Heart left ventricle (tissue), 16 donors: ENCODE measurements around the gene PPRC1. TPM values are rescaled to one million over a fixed set of nuclear protein-coding genes. Genes with fewer than 3 reads are reported as not detected.

Experiments used
- ATAC-seq, 4 donors: fragments of 200-7000 bp; cut with Tn5 transposase; one replicate each; pipeline ENCODE4 v1.9.1; 2020 to 2022; ENCODE audit warnings: moderate library complexity in 4 of 4, mild to moderate bottlenecking in 3 of 4, moderate number of reproducible peaks in 1 of 4
- DNase-seq, 5 donors: peaks; one replicate each; pipeline ENCODE4 v3.0.0-alpha.2; 2020
- H3K27ac ChIP-seq, 12 donors: fragments of 200-600 bp; sonication (generic) in 4 of 12; one replicate each; pipeline versions ENCODE4 v1.5.0 to v1.8.0; 2016 to 2022; ENCODE audit warnings: mild to moderate bottlenecking in 2 of 12
- H3K27me3 ChIP-seq, 9 donors: fragments of 200-600 bp; sonication (generic) in 2 of 9; one replicate each; pipeline versions ENCODE4 v1.5.1 to v1.8.0; 2016 to 2022; ENCODE audit warnings: mild to moderate bottlenecking in 3 of 9
- H3K36me3 ChIP-seq, 9 donors: fragments of 200-600 bp; sonication (generic) in 2 of 9; one replicate each; pipeline versions ENCODE4 v1.5.0 to v1.8.0; 2018 to 2022; ENCODE audit warnings: mild to moderate bottlenecking in 2 of 9
- H3K4me1 ChIP-seq, 12 donors: fragments of 200-600 bp; sonication (generic) in 4 of 12; one replicate each; pipeline versions ENCODE4 v1.5.0 to v1.8.0; 2016 to 2022; ENCODE audit warnings: mild to moderate bottlenecking in 3 of 12
- H3K4me3 ChIP-seq, 12 donors: fragments of 200-600 bp; sonication (generic) in 4 of 12; one replicate each; pipeline versions ENCODE4 v1.5.0 to v1.8.0; 2017 to 2022; ENCODE audit warnings: mild to moderate bottlenecking in 9 of 12, moderate library complexity in 4 of 12
- H3K9me3 ChIP-seq, 12 donors: fragments of 200-600 bp; sonication (generic) in 4 of 12; one replicate each; pipeline versions ENCODE4 v1.5.0 to v1.8.0; 2016 to 2022; ENCODE audit warnings: mild to moderate bottlenecking in 1 of 12
- POLR2A ChIP-seq, 2 donors: fragments of 450-650 bp; IDR thresholded peaks; one replicate each; pipeline ENCODE4 v1.6.1; 2017; ENCODE audit warnings: antibody characterized with exemption in 2 of 2, mild to moderate bottlenecking in 2 of 2, moderate library complexity in 2 of 2
- WGBS, 4 donors: extraction: QIAGEN DNeasy Blood & Tissue Kit in 2 of 4; methylation state at CpG; one replicate each; pipeline versions ENCODE4 v1.1.5 to v1.1.7; 2013 to 2018; 5-methylcytosine and 5-hydroxymethylcytosine counted together
- intact Hi-C, 10 donors: fragments of 100-400 bp; cut with DNase I; formaldehyde crosslinking; loops; one replicate each; pipeline versions ENCODE4 v1.11.1 to v1.14.2; 2022
- polyA plus RNA-seq, 2 donors: library from polyadenylated mRNA; stranded (reverse); fragments of 200-250 nt; gene quantifications; one replicate each; pipeline ENCODE4 v1.2.3, GENCODE V29; 2013
- total RNA-seq, 9 donors: library from RNA; depleted of rRNA in 2 of 9; stranded (reverse); fragments of >200 nt in 2 of 9; fragmentation: NEBNext Ultra II Directional in 3 of 9; extraction: Animal tissue kit (Norgen Biotek cat#: 25700) in 3 of 9; gene quantifications; one replicate each; pipeline versions ENCODE4 v1.1.0 to v1.2.4, GENCODE V29; 2016 to 2023
- TF ChIP-seq, protein P1 (sequence below), 12 donors: fragments of 200-600 bp; sonication (generic) in 4 of 12; IDR thresholded peaks; one replicate each; pipeline versions ENCODE4 v1.5.0 to v1.8.0; 2018 to 2022; ENCODE audit warnings: antibody characterized with exemption in 12 of 12, mild to moderate bottlenecking in 5 of 12
- donor health status: ischemic (EF 13 %, LVEDD 7.1; RV severe dilation, severe dysfunction).
- donor health status: healthy with polysubstance abuse.
- donor health status: DM: no; HTN: yes; CAD: no.
- donor health status: DM: no; HTN: no; CAD: no.
- donor health status: ischemic (EF 25% LVEDD 6.9; RV normal size, moderate dysfunction).
- donor health status: ischemic (EF 25% LVEDD 5.7; RV mildly dilated, moderate dysfunction).
- donor health status: healthy.
- donor health status: DM: yes; HTN: yes; CAD: no.
- donor health status: ischemic (EF 35%, LVEDD 5.7; RV mildly dilated, moderate dysfunction).
- donor health status: nonischemic (EF 11% LVEDD 7.7; RV severe dilation, severe dysfunction).
- donor health status: DM: yes; HTN: yes; CAD: no.
- donor health status: PGD.
- donor health status: ischemic (EF 29% LVEDD 5.4; RV normal size, mild dysfunction).
- donor health status: nonischemic (EF 23%, LVEDD 6.1; RV moderate dilation, normal function).

Gene PPRC1
- total and polyA plus RNA-seq, 11 donors: 10.0 to 21.5 (median 14.9) TPM

- no peaks in the 10 kb centered on the region for H3K9me3 ChIP-seq
- intact Hi-C loops: no loop called here
- DNase-seq (no peak), ATAC-seq (no peak)
- no peak overlapping the region for H3K4me3 ChIP-seq
- H3K36me3 ChIP-seq: no peaks in the 10 kb centered on the region
- TF ChIP-seq, protein P1, sequence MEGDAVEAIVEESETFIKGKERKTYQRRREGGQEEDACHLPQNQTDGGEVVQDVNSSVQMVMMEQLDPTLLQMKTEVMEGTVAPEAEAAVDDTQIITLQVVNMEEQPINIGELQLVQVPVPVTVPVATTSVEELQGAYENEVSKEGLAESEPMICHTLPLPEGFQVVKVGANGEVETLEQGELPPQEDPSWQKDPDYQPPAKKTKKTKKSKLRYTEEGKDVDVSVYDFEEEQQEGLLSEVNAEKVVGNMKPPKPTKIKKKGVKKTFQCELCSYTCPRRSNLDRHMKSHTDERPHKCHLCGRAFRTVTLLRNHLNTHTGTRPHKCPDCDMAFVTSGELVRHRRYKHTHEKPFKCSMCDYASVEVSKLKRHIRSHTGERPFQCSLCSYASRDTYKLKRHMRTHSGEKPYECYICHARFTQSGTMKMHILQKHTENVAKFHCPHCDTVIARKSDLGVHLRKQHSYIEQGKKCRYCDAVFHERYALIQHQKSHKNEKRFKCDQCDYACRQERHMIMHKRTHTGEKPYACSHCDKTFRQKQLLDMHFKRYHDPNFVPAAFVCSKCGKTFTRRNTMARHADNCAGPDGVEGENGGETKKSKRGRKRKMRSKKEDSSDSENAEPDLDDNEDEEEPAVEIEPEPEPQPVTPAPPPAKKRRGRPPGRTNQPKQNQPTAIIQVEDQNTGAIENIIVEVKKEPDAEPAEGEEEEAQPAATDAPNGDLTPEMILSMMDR (IDR thresholded peaks at IDR 0.05): no peak
- TF ChIP-seq POLR2A (IDR thresholded peaks at IDR 0.05): no peak
- no peaks in the 10 kb centered on the region for H3K27me3 ChIP-seq
- peaks cover 0 to 8% (median 0%) of the 10 kb centered on the region in 12 donors for H3K4me1 ChIP-seq
- WGBS, 4 donors: 94 to 96% (median 95%) methylated on average over 8 of the region's 8 CpGs
- H3K27ac ChIP-seq: no peak overlapping the region
These were observed 46.6 kb upstream of the PPRC1 start for GRCh38 chr10:102086196-102086595.

- 19 to 39% (median 24%) methylated on average over 2 of the region's 2 CpGs for WGBS, 4 donors
- Histone ChIP-seq H3K36me3 (no peaks in the 10 kb centered on the region), H3K4me1 (peaks cover 0 to 8% (median 0%) of the 10 kb centered on the region in 12 donors), H3K9me3 (no peaks in the 10 kb centered on the region), H3K27me3 (no peaks in the 10 kb centered on the region), H3K4me3 (no peak overlapping the region), H3K27ac (no peak overlapping the region)
- DNase-seq (no peak), ATAC-seq (no peak)
- intact Hi-C loops: no loop called here
- TF ChIP-seq, protein P1 (IDR thresholded peaks at IDR 0.05): no peak
- TF ChIP-seq POLR2A (IDR thresholded peaks at IDR 0.05): no peak
These were observed 42.1 kb upstream of the PPRC1 start for GRCh38 chr10:102090772-102091171.

DNA sequence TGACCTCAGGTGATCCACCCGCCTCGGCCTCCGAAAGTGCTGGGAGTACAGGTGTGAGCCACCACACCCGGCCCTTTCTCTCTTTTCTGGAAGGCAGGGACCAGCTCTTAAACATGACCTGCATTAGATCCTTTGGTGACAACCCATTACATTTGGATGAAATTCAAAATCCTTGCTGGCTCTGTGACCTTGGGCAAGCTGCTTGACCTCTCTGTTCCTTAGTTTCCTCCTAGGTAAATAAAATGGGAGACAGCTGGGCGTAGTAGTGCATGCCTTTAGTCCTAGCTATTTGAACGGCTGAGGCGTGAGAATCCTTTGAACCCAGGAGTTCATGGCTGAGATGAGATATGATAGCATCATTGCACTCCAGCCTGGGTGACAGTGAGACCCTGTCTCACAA lies 36.4 kb upstream of the PPRC1 start:
- Histone ChIP-seq H3K9me3 (no peaks in the 10 kb centered on the region), H3K4me3 (no peak overlapping the region), H3K27ac (no peak overlapping the region), H3K36me3 (peaks cover 0 to 14% (median 0%) of the 10 kb centered on the region in 9 donors), H3K27me3 (no peaks in the 10 kb centered on the region), H3K4me1 (no peaks in the 10 kb centered on the region)
- ATAC-seq: no peak
- 95 to 99% (median 96%) methylated on average over 7 of the region's 7 CpGs for WGBS, 4 donors
- intact Hi-C loops: no loop called here
- TF ChIP-seq POLR2A (IDR thresholded peaks at IDR 0.05): no peak
- TF ChIP-seq, protein P1 (IDR thresholded peaks at IDR 0.05): no peak
- DNase-seq: no peak

- Histone ChIP-seq H3K36me3 (peaks cover 0 to 23% (median 6%) of the 10 kb centered on the region in 9 donors), H3K27ac (no peak overlapping the region), H3K9me3 (no peaks in the 10 kb centered on the region), H3K4me1 (no peaks in the 10 kb centered on the region), H3K4me3 (no peak overlapping the region), H3K27me3 (no peaks in the 10 kb centered on the region)
- DNase-seq (no peak), ATAC-seq (no peak)
- 88 to 93% (median 92%) methylated on average over 5 of the region's 5 CpGs for WGBS, 4 donors
- TF ChIP-seq, protein P1 (IDR thresholded peaks at IDR 0.05): no peak
- TF ChIP-seq POLR2A (IDR thresholded peaks at IDR 0.05): no peak
- intact Hi-C loops: no loop called here
These were observed 31.7 kb upstream of the PPRC1 start for GRCh38 chr10:102101152-102101551.
